ENCODE measurements around the gene FAM3B.

DNA sequence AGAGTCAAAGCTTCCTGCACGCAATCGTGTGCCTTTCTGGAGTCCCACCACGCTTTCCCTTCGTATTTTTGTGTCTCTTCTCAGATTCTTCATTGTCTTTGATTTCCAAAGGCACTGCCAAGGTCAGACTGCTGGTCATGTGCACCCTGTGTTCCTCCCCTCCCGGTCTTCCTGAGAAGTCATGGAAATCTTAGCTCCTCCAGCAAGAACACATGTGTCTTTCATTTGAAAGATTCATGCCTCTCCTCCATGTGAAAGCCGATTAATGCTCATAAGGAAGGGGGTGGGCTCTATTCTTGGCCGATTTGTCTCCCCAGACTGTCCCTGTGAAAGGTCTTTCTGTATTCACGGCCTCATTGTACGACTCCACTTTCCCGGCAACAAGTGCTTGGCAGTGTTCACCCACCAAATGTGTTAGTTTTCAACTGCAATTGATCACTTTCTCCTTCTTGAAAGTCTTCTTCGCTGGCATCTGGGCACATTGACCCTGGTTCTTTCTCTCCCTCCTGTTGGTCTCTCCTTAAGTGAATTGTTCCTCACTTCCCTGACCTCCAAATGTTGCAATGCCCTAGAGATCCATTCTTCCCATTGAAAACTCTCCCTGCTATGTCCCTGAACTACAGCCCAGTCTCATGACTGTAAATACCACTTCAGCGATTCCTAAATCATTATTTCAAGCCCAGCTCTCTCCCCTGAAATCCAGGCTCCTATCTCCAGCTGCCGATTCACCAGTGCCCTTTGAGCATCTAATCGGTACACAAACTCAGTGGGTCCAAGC lies 70.6 kb downstream of the FAM3B start:
- TF ChIP-seq, protein P1, sequence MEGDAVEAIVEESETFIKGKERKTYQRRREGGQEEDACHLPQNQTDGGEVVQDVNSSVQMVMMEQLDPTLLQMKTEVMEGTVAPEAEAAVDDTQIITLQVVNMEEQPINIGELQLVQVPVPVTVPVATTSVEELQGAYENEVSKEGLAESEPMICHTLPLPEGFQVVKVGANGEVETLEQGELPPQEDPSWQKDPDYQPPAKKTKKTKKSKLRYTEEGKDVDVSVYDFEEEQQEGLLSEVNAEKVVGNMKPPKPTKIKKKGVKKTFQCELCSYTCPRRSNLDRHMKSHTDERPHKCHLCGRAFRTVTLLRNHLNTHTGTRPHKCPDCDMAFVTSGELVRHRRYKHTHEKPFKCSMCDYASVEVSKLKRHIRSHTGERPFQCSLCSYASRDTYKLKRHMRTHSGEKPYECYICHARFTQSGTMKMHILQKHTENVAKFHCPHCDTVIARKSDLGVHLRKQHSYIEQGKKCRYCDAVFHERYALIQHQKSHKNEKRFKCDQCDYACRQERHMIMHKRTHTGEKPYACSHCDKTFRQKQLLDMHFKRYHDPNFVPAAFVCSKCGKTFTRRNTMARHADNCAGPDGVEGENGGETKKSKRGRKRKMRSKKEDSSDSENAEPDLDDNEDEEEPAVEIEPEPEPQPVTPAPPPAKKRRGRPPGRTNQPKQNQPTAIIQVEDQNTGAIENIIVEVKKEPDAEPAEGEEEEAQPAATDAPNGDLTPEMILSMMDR (IDR thresholded peaks at IDR 0.05; ENCODE audit: low read depth, low read length) = no peak
- no peak for TF ChIP-seq EZH2phosphoT487 (IDR thresholded peaks at IDR 0.05; ENCODE audit: low read depth)

Measured in OCI-LY3 (cell line).